ENCODE data around the gene METAP2. TPM values are rescaled to one million over a fixed set of nuclear protein-coding genes. Genes with fewer than 3 reads are reported as not detected.
"Not testable (repeated sequence)": the region's sequence is repeated elsewhere in the genome, so short reads cannot be mapped to it uniquely, and the experiment has no call there.

METAP2 gene
- total RNA-seq, 4 donors from 2014 or later, result 50.3 to 124 (median 66.3) TPM

DNA sequence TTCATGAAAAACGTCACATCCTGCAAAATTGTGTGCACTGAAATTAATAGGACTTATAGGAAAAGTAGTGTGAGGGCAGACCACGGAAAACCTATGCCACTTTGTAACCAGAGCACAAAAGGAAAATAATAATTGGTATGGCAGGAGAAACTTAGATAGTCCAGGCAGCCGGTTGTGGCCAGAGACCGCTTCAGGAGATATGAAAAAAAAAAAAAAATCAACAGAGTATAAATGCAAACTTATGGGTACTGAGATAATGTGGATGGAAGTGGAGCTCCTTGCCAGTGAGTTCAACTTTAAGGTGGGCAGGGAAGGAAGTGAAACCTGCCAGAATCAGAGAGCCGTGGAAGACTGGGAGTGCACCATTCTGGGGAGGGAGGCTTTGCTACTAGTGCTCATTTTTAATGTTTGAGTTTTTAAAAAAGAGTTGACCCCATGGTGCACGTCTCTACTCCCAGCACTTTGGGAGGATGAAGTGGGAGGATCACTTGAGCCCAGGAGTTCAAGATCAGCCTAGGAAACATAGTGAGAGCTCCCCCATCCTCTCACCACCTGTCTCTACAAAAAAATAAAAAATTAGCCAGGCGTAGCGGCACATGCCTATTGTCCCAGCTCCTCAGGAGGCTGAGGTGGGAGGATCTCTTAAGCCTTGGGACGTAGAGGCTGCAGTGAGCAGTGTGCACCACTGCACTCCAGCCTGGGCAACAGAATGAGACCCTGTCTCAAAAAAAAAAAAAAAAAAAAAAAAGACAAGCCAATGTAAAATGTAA lies 34.3 kb upstream of the METAP2 start:
- DNase-seq (ENCODE audit: low spot score) (no peak), ATAC-seq (ENCODE audit: low FRiP score) (no peak)
- TF ChIP-seq CTCF (IDR thresholded peaks at IDR 0.05), result no peak

- DNase-seq (ENCODE audit: low spot score) (no peak), ATAC-seq (ENCODE audit: low FRiP score) (no peak)
- no peak for TF ChIP-seq CTCF (IDR thresholded peaks at IDR 0.05)
Measured at GRCh38 chr12:95440401-95440800, 33.6 kb upstream of the METAP2 start.

DNA sequence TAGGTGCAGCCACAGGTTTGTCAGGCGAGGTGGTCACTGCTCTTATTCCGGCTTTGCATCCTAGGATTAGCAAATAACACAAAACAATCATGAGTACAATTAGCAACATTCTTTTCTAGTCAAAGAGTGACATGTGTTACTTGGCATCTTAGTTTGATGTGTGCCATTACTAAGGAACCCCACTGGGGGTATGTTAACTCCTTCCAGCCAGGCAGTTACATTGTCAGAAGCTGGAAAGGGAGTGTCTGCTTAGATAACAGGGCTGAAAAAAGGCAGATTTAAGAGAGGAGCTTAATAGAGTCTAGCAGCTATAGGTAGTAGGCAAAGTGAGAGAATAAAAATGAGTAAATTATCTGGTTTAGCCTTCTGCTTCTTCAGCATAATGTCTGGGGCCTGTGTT lies 30.5 kb upstream of the METAP2 start:
- DNase-seq (ENCODE audit: low spot score) (no peak), ATAC-seq (ENCODE audit: low FRiP score) (no peak)
- TF ChIP-seq CTCF (IDR thresholded peaks at IDR 0.05), result no peak

DNA sequence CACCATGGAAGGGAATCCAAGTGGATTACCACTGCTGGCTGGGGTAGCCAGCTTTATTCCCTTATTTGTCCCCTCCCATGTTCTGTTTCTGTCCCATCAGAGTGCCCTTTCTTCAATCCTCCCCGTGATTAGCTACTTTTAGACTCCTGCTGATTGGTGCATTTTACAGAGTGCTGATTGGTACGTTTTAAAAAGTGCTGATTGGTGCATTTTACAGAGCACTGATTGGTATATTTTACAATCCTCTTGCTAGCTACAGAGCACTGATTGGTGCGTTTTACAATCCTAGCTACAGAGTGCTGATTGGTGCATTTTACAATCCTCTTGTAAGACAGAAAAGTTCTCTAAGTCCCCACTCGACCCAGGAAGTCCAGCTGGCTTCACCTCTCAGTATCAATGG lies 28.9 kb upstream of the METAP2 start:
- DNase-seq (ENCODE audit: low spot score); ATAC-seq (ENCODE audit: low FRiP score): not testable (repeated sequence)

DNA sequence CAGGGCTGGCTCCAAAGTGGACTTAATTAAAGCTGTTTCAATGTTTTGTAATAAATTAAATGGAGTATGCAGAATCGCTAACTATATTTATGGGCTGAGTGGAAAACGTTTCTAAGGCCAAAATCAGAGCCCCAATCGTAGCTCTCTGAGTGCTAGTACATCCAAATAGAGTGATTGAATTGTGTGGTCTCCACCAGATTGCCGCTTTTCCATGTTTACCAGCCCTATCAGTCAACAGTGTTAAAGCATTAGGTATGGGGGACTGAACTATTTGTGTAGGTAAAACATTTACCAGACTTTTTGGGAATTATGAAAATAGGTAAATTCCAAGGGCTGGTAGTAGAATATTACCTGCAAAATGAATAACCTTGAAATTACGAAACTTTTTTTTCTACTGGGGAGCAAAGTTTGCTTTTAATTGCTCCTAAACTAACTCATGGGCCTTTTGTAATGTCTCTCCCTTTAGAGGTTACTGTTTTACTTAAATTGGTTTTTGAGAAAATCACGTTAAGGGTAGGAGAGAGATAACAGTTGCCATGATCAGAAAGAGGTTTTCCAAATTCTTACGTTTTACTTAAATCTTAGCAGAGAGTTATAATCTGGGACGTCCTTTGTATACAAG lies 28.0 kb upstream of the METAP2 start:
- DNase-seq (ENCODE audit: low spot score), result no peak
- no peak for TF ChIP-seq CTCF (IDR thresholded peaks at IDR 0.05)
- ATAC-seq (ENCODE audit: low FRiP score), result no peak

DNA sequence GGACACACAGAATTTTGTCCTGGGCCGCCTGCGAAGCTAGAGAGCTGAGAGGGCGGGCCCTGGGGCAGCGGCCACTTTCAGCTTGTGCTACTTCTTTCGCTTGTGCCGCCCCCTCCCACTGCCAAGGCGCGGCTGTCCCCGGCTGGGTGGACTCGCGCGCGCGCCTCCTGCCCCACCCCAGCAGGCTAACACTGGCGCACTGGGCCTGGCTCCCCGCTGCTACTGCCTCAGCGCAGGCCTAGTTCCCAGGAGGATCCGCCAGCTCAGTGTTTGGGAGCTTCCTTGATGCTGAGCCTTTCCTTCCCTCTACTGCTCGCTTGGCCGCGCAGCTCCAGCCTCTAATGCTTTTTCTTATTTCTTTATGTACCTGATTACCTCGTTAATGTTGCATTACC lies 27.4 kb upstream of the METAP2 start:
- ATAC-seq (ENCODE audit: low FRiP score) (no peak), DNase-seq (ENCODE audit: low spot score) (no peak)
- no peak for TF ChIP-seq CTCF (IDR thresholded peaks at IDR 0.05)

- DNase-seq (ENCODE audit: low spot score); ATAC-seq (ENCODE audit: low FRiP score): not testable (repeated sequence)
Measured at GRCh38 chr12:95449656-95450055, 24.3 kb upstream of the METAP2 start.

DNA sequence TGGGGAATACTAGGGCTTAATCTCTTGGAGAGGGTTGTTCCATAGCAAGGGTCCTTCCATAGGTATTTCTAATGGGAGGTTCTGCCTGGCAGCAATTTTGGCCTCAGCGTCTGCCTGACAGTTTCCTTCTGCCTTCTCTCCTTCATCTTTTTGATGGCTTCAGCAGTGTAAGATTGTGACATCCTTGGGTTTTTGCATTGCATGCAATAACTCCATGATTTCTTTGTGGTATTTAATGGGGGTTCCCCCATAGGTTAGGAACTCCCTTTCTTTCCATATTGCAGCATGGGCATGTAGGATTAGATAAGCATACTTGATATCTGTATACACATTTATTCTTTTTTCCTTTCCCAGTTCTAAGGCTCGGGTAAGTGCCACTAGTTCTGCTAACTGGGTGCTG lies 21.5 kb upstream of the METAP2 start:
- not testable (repeated sequence) for DNase-seq (ENCODE audit: low spot score); ATAC-seq (ENCODE audit: low FRiP score)

- DNase-seq (ENCODE audit: low spot score); ATAC-seq (ENCODE audit: low FRiP score): not testable (repeated sequence)
Measured at GRCh38 chr12:95453881-95454280, 20.1 kb upstream of the METAP2 start.

GRCh38 chr12:95454780-95455215 lies 19.2 kb upstream of the METAP2 start:
- ATAC-seq (ENCODE audit: low FRiP score); DNase-seq (ENCODE audit: low spot score): not testable (repeated sequence)

DNA sequence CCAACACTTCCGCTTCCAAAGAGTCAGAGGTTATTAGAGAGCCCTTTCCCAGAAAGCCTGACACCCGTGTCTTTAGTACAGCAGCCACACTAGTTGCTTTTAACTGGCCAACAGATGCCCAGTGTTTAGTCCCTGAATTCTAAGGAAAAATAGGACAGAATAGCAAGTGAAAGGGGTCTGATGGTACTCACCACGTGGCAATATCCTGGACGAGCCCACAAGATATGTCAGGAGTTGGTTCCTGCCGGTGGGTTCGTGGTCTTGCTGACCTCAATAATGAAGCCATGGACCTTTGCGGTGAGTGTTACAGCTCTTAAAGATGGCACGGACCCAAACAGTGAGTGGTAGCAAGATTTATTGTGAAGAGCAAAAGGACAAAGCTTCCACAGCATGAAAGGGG lies 16.3 kb upstream of the METAP2 start:
- not testable (repeated sequence) for DNase-seq (ENCODE audit: low spot score); ATAC-seq (ENCODE audit: low FRiP score)

Data from omental fat pad (tissue), 4 donors.